SIG-M5 (cell line): ENCODE measurements around the gene JOSD1.
A peak's percentile ranks its signal among the peaks of the same experiment; 100 is the strongest.
"Not testable (repeated sequence)": the region's sequence is repeated elsewhere in the genome, so short reads cannot be mapped to it uniquely, and the experiment has no call there.

Experiments
- DNase-seq: peaks from one replicate; lab custom pipeline; 2025; lab: John Stamatoyannopoulos, UW

Gene JOSD1

GRCh38 chr22:38684895-38685294 lies 15.8 kb downstream of the JOSD1 start:
- DNase-seq, result no peak

DNA sequence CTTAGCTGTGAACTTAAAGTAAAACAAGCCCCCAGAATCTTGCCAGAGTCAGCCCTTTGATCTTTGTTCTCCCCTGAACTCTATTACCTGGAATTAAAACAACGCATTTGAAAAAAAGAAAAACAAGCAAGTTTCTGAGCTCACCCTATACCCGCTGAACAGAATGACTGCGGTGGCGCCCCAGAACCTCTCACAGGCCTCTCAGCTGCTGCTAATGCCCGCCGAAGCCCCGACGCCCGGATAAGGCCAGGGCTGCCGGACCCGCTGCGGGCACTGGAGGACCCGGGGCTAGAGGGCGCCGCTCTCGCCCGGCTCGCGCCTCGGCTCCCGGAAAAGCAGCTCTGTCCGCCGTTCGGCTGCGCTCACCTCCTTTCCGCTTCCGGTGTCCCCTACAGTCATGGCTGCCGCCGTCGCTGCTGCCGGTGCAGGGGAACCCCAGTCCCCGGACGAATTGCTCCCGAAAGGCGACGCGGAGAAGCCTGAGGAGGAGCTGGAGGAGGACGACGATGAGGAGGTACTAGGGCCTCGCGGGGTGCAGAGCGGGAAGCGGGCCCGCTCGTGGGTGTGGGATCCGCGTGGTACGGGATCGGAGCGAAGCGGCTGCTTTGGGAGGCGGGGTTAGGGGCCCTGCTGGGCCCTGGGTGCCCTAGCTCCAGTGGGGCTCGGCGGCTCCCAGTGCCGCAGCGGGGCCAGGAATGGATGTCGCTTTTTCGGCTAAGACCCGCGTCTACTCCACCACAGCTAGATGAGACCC lies 19.0 kb downstream of the JOSD1 start, which contains the start of gene TOMM22:
TOMM22 (plus strand) TSS at position 376 of the 754 bp plus-strand sequence; CDS start at position 398, 22 bp downstream.
- peak; percentile 24 for DNase-seq

GRCh38 chr22:38675833-38676232 lies 24.9 kb downstream of the JOSD1 start:
- no peak for DNase-seq

DNA sequence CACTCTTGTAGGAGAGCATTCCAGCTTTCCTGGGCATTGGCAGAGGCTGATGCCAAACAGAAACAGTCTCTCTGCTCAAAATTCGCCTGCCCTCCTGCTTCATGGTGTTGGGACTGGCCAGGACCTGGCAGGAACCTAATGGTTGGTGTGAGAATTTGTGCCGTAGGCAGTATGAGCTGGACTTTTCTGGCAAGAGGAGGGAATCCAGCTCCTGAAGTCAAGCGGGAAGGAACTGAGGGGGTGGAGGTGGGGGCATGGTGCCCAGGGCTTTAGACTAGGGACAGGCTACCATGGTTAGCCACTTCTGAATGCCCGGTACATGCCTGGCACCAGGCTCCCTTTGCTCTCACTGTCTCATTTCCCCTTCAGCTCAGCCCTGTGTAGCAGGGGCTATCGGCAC lies 25.9 kb downstream of the JOSD1 start:
- DNase-seq, result no peak

- no peak for DNase-seq
These were observed 43.5 kb downstream of the JOSD1 start for GRCh38 chr22:38657045-38657909.

DNA sequence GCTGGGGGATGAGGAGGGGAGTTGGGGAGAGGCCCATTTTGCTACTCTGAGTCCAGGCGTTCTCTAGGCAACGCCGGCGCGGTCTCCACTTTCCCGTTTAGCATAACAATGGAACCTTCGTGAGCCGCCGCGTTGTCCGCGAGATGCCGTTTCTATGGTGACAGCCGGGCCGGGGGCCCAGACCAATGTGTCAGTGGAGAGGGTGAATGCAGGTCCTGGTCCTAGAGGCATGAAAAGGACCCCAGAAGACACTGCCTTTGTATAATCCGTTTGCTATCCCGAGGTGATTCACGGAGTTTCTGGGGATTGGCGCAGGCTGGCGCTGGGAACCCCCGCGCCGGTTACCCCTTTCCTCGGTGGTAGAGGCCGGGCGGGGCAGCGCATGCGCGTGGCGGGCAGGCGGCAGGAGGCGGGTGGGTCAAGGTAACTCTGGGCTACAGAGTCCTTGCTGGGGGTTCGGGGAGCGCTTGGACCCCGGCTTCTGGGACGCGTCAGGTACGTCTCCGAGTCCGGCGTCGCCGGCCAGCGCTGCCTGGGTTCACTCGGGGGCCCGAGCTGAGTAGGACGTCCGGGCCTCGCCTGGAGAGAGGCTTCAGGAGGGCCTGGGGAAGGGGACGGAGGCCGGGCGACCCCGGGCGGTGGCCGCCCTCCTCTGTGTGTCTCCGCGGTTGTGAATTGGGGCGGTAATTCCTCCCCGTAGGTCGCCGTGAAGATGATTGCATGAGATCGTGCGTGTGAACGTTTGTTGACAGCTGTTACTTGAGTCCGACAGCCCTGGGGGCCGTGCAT lies 44.3 kb downstream of the JOSD1 start, which contains the start of the genes CBY1 and FAM227A:
CBY1 (plus strand) TSS at position 383 of the 789 bp plus-strand sequence. CDS start 11,417 bp downstream, outside the sequence.
FAM227A (minus strand) TSS at position 137 of the 789 bp plus-strand sequence. CDS start 6,224 bp downstream, outside the sequence.
- DNase-seq, result peak; percentile 31

- DNase-seq, result no peak
These were observed 45.1 kb downstream of the JOSD1 start for GRCh38 chr22:38655519-38656255.

DNA sequence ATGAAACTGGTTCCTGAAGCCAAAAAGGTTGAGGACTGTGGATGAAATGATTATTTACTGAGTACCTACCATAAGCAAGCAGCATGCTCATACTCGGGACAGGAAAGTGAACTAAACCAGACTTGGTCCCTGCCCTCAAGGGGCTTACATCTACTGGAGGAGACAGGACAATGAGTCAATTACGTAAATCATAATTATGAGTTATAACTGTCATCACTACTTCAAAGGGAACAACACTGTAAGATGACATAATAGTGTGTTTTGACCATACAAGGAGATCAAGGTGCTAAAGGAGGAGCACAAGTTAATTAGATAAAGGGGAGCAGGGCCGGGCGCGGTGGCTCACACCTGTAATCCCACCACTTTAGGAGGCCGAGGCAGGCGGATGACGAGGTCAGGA lies 47.0 kb downstream of the JOSD1 start:
- DNase-seq, result no peak

DNA sequence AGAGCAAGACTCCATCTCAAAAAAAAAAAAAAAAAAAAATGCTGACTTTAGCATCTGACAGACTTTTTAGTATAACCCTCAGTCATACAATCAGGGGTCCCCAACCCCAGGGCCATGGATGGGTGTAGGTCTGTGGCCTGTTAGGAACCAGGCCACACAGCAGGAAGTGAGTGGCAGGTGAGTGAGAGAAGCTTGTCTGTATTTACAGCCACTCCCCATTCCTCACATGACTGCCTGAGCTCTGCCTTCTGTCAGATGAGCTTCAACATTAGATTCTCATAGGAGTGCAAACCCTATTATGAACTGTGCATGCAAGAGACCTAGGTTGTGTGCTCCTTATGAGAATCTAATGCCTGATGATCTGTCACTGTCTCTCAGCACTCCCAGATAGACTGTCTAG lies 47.9 kb downstream of the JOSD1 start:
- no peak for DNase-seq

- no peak for DNase-seq
These were observed 50.8 kb downstream of the JOSD1 start for GRCh38 chr22:38649841-38650522.

GRCh38 chr22:38645430-38645829 lies 55.3 kb downstream of the JOSD1 start:
- DNase-seq, result no peak

- DNase-seq, result not testable (repeated sequence)
These were observed 56.5 kb downstream of the JOSD1 start for GRCh38 chr22:38644245-38644644.

DNA sequence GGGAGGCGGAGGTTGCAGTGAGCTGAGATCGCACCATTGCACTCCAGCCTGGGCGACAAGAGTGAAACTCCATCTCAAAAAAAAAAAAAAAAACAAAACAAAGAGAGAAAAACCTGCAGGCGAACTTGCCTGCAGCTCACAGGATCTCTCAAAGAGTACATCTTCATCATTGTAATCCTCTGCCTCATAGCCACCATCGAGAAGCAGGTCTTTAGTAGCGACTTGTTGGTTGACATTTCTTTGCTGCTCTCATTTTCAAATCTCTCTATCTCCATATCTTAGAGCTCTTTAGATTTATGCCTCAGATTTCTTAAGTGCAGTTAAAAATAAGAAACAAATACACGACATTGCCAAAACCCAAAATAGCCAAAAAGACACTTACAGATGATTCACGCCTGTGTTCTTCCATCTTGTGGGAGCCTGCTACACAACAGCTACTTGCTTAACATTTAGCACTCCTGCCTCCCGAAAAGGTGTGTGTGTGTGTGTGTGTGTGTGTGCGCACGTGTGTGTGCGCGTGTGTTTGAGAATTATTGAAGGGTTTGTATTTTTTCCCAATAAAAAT lies 59.2 kb downstream of the JOSD1 start:
- DNase-seq, result no peak

DNA sequence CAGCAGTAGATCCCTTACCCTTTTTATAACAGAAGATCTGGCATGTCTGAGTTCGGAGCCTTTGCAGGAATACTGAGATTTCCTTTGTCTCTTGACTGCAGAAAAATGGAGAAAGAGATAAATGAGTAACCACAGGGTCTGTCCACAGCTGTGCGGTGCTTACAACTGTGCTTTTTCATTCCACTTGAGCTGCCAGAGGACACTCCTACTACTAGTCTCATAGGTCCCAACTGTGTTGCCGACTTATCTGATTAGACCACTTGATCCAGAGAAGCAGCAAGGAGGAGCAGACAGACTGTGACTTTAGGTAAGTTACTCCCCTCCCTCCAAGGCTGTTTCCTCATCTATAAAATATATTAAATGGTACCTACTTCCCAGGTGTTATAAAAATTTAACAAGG lies 62.0 kb downstream of the JOSD1 start:
- no peak for DNase-seq

GRCh38 chr22:38638216-38638615 lies 62.5 kb downstream of the JOSD1 start:
- no peak for DNase-seq
